Heart left ventricle (tissue), 16 donors: ENCODE results near the gene VEZT. TPM values are rescaled to one million over a fixed set of nuclear protein-coding genes. Genes with fewer than 3 reads are reported as not detected.

Source experiments
- ATAC-seq, 4 donors: fragments of 200-7000 bp; cut with Tn5 transposase; one replicate each; pipeline ENCODE4 v1.9.1; 2020 to 2022; ENCODE audit warnings: moderate library complexity in 4 of 4, mild to moderate bottlenecking in 3 of 4, moderate number of reproducible peaks in 1 of 4
- DNase-seq, 5 donors: peaks; one replicate each; pipeline ENCODE4 v3.0.0-alpha.2; 2020
- H3K27ac ChIP-seq, 12 donors: fragments of 200-600 bp; sonication (generic) in 4 of 12; one replicate each; pipeline versions ENCODE4 v1.5.0 to v1.8.0; 2016 to 2022; ENCODE audit warnings: mild to moderate bottlenecking in 2 of 12
- H3K27me3 ChIP-seq, 9 donors: fragments of 200-600 bp; sonication (generic) in 2 of 9; one replicate each; pipeline versions ENCODE4 v1.5.1 to v1.8.0; 2016 to 2022; ENCODE audit warnings: mild to moderate bottlenecking in 3 of 9
- H3K36me3 ChIP-seq, 9 donors: fragments of 200-600 bp; sonication (generic) in 2 of 9; one replicate each; pipeline versions ENCODE4 v1.5.0 to v1.8.0; 2018 to 2022; ENCODE audit warnings: mild to moderate bottlenecking in 2 of 9
- H3K4me1 ChIP-seq, 12 donors: fragments of 200-600 bp; sonication (generic) in 4 of 12; one replicate each; pipeline versions ENCODE4 v1.5.0 to v1.8.0; 2016 to 2022; ENCODE audit warnings: mild to moderate bottlenecking in 3 of 12
- H3K4me3 ChIP-seq, 12 donors: fragments of 200-600 bp; sonication (generic) in 4 of 12; one replicate each; pipeline versions ENCODE4 v1.5.0 to v1.8.0; 2017 to 2022; ENCODE audit warnings: mild to moderate bottlenecking in 9 of 12, moderate library complexity in 4 of 12
- H3K9me3 ChIP-seq, 12 donors: fragments of 200-600 bp; sonication (generic) in 4 of 12; one replicate each; pipeline versions ENCODE4 v1.5.0 to v1.8.0; 2016 to 2022; ENCODE audit warnings: mild to moderate bottlenecking in 1 of 12
- POLR2A ChIP-seq, 2 donors: fragments of 450-650 bp; IDR thresholded peaks; one replicate each; pipeline ENCODE4 v1.6.1; 2017; ENCODE audit warnings: antibody characterized with exemption in 2 of 2, mild to moderate bottlenecking in 2 of 2, moderate library complexity in 2 of 2
- WGBS, 4 donors: extraction: QIAGEN DNeasy Blood & Tissue Kit in 2 of 4; methylation state at CpG; one replicate each; pipeline versions ENCODE4 v1.1.5 to v1.1.7; 2013 to 2018; 5-methylcytosine and 5-hydroxymethylcytosine counted together
- intact Hi-C, 10 donors: fragments of 100-400 bp; cut with DNase I; formaldehyde crosslinking; loops; one replicate each; pipeline versions ENCODE4 v1.11.1 to v1.14.2; 2022
- polyA plus RNA-seq, 2 donors: library from polyadenylated mRNA; stranded (reverse); fragments of 200-250 nt; gene quantifications; one replicate each; pipeline ENCODE4 v1.2.3, GENCODE V29; 2013
- total RNA-seq, 9 donors: library from RNA; depleted of rRNA in 2 of 9; stranded (reverse); fragments of >200 nt in 2 of 9; fragmentation: NEBNext Ultra II Directional in 3 of 9; extraction: Animal tissue kit (Norgen Biotek cat#: 25700) in 3 of 9; gene quantifications; one replicate each; pipeline versions ENCODE4 v1.1.0 to v1.2.4, GENCODE V29; 2016 to 2023
- TF ChIP-seq, protein P1 (sequence below), 12 donors: fragments of 200-600 bp; sonication (generic) in 4 of 12; IDR thresholded peaks; one replicate each; pipeline versions ENCODE4 v1.5.0 to v1.8.0; 2018 to 2022; ENCODE audit warnings: antibody characterized with exemption in 12 of 12, mild to moderate bottlenecking in 5 of 12
- donor health status: ischemic (EF 13 %, LVEDD 7.1; RV severe dilation, severe dysfunction).
- donor health status: healthy with polysubstance abuse.
- donor health status: DM: no; HTN: yes; CAD: no.
- donor health status: DM: no; HTN: no; CAD: no.
- donor health status: ischemic (EF 25% LVEDD 6.9; RV normal size, moderate dysfunction).
- donor health status: ischemic (EF 25% LVEDD 5.7; RV mildly dilated, moderate dysfunction).
- donor health status: healthy.
- donor health status: DM: yes; HTN: yes; CAD: no.
- donor health status: ischemic (EF 35%, LVEDD 5.7; RV mildly dilated, moderate dysfunction).
- donor health status: nonischemic (EF 11% LVEDD 7.7; RV severe dilation, severe dysfunction).
- donor health status: DM: yes; HTN: yes; CAD: no.
- donor health status: PGD.
- donor health status: ischemic (EF 29% LVEDD 5.4; RV normal size, mild dysfunction).
- donor health status: nonischemic (EF 23%, LVEDD 6.1; RV moderate dilation, normal function).

Gene VEZT
- total and polyA plus RNA-seq, 11 donors, result 14.6 to 89.9 (median 65.2) TPM

GRCh38 chr12:95298916-95299315 lies 81.3 kb downstream of the VEZT start:
- Histone ChIP-seq H3K27me3 (no peaks in the 10 kb centered on the region), H3K27ac (no peak overlapping the region), H3K9me3 (no peaks in the 10 kb centered on the region), H3K4me3 (no peak overlapping the region), H3K4me1 (no peaks in the 10 kb centered on the region), H3K36me3 (peaks cover 0 to 89% (median 69%) of the 10 kb centered on the region in 9 donors)
- ATAC-seq (no peak), DNase-seq (no peak)
- intact Hi-C loops, result no loop called here
- WGBS, 4 donors, result 78 to 84% (median 83%) methylated on average over 5 of the region's 5 CpGs
- no peak for TF ChIP-seq POLR2A (IDR thresholded peaks at IDR 0.05)
- TF ChIP-seq, protein P1, sequence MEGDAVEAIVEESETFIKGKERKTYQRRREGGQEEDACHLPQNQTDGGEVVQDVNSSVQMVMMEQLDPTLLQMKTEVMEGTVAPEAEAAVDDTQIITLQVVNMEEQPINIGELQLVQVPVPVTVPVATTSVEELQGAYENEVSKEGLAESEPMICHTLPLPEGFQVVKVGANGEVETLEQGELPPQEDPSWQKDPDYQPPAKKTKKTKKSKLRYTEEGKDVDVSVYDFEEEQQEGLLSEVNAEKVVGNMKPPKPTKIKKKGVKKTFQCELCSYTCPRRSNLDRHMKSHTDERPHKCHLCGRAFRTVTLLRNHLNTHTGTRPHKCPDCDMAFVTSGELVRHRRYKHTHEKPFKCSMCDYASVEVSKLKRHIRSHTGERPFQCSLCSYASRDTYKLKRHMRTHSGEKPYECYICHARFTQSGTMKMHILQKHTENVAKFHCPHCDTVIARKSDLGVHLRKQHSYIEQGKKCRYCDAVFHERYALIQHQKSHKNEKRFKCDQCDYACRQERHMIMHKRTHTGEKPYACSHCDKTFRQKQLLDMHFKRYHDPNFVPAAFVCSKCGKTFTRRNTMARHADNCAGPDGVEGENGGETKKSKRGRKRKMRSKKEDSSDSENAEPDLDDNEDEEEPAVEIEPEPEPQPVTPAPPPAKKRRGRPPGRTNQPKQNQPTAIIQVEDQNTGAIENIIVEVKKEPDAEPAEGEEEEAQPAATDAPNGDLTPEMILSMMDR (IDR thresholded peaks at IDR 0.05), result no peak

DNA sequence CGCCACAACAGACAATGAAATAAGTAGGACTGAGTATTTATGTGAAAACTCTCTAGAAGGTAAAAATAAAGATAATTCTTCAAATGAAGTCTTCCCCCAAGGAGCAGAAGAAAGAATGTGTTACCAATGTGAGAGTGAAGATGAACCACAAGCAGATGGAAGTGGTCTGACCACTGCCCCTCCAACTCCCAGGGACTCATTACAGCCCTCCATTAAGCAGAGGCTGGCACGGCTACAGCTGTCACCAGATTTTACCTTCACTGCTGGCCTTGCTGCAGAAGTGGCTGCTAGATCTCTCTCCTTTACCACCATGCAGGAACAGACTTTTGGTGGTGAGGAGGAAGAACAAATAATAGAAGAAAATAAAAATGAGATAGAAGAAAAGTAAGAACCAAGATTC lies 82.7 kb downstream of the VEZT start:
- H3K27me3 ChIP-seq, result no peaks in the 10 kb centered on the region
- no peak overlapping the region for H3K27ac ChIP-seq
- 76 to 82% (median 79%) methylated on average over 2 of the region's 2 CpGs for WGBS, 4 donors
- H3K9me3 ChIP-seq, result no peaks in the 10 kb centered on the region
- H3K36me3 ChIP-seq, result peaks cover 0 to 88% (median 61%) of the 10 kb centered on the region in 9 donors
- H3K4me1 ChIP-seq, result no peaks in the 10 kb centered on the region
- DNase-seq (no peak), ATAC-seq (no peak)
- TF ChIP-seq, protein P1 (IDR thresholded peaks at IDR 0.05), result no peak
- no peak for TF ChIP-seq POLR2A (IDR thresholded peaks at IDR 0.05)
- no peak overlapping the region for H3K4me3 ChIP-seq
- intact Hi-C loops, result no loop called here

DNA sequence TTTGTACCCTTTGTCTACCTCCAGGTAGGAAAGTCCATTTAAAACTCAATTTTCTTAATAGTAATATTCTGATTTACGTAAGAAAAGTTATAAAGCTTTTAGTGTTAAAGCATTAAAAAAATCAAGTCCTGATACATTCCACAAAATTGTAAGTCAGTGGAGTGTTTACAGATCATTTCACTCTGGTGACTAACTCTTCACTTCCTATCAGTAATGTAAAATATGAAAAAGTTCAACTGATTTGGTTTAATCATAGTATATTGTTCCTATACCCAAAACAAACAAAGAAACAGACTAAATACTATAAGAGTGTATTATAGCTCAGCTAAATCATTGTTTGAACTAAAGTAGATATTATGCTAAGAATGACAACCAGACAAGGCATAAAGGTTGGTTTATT lies 85.9 kb downstream of the VEZT start:
- Histone ChIP-seq H3K9me3 (no peaks in the 10 kb centered on the region), H3K4me3 (no peak overlapping the region), H3K36me3 (peaks cover 0 to 70% (median 34%) of the 10 kb centered on the region in 9 donors), H3K27me3 (no peaks in the 10 kb centered on the region), H3K27ac (no peak overlapping the region), H3K4me1 (no peaks in the 10 kb centered on the region)
- ATAC-seq (no peak), DNase-seq (no peak)
- WGBS, 4 donors, result 96 to 100% (median 97%) methylated on average over 1 of the region's 1 CpG
- intact Hi-C loops, result no loop called here
- TF ChIP-seq, protein P1 (IDR thresholded peaks at IDR 0.05), result no peak
- TF ChIP-seq POLR2A (IDR thresholded peaks at IDR 0.05), result no peak

- 68 to 80% (median 74%) methylated on average over 3 of the region's 3 CpGs for WGBS, 4 donors
- peaks cover 0 to 68% (median 31%) of the 10 kb centered on the region in 9 donors for H3K36me3 ChIP-seq
- no peaks in the 10 kb centered on the region for H3K9me3 ChIP-seq
- no peaks in the 10 kb centered on the region for H3K4me1 ChIP-seq
- no peak for ATAC-seq
- no peak overlapping the region for H3K27ac ChIP-seq
- no peak overlapping the region for H3K4me3 ChIP-seq
- H3K27me3 ChIP-seq, result no peaks in the 10 kb centered on the region
- TF ChIP-seq, protein P1 (IDR thresholded peaks at IDR 0.05), result no peak
- TF ChIP-seq POLR2A (IDR thresholded peaks at IDR 0.05), result no peak
- DNase-seq, result no peak
- intact Hi-C loops, result no loop called here
Observed at GRCh38 chr12:95304673-95305198, 87.1 kb downstream of the VEZT start.
